Heart left ventricle (tissue), 16 donors: ENCODE measurements around the gene FAM200A. TPM values are rescaled to one million over a fixed set of nuclear protein-coding genes. Genes with fewer than 3 reads are reported as not detected.
A peak's percentile ranks its signal among the peaks of the same experiment; 100 is the strongest.

Experiments used
- ATAC-seq, 4 donors: fragments of 200-7000 bp; cut with Tn5 transposase; one replicate each; pipeline ENCODE4 v1.9.1; 2020 to 2022; ENCODE audit warnings: moderate library complexity in 4 of 4, mild to moderate bottlenecking in 3 of 4, moderate number of reproducible peaks in 1 of 4
- DNase-seq, 5 donors: peaks; one replicate each; pipeline ENCODE4 v3.0.0-alpha.2; 2020
- H3K27ac ChIP-seq, 12 donors: fragments of 200-600 bp; sonication (generic) in 4 of 12; one replicate each; pipeline versions ENCODE4 v1.5.0 to v1.8.0; 2016 to 2022; ENCODE audit warnings: mild to moderate bottlenecking in 2 of 12
- H3K27me3 ChIP-seq, 9 donors: fragments of 200-600 bp; sonication (generic) in 2 of 9; one replicate each; pipeline versions ENCODE4 v1.5.1 to v1.8.0; 2016 to 2022; ENCODE audit warnings: mild to moderate bottlenecking in 3 of 9
- H3K36me3 ChIP-seq, 9 donors: fragments of 200-600 bp; sonication (generic) in 2 of 9; one replicate each; pipeline versions ENCODE4 v1.5.0 to v1.8.0; 2018 to 2022; ENCODE audit warnings: mild to moderate bottlenecking in 2 of 9
- H3K4me1 ChIP-seq, 12 donors: fragments of 200-600 bp; sonication (generic) in 4 of 12; one replicate each; pipeline versions ENCODE4 v1.5.0 to v1.8.0; 2016 to 2022; ENCODE audit warnings: mild to moderate bottlenecking in 3 of 12
- H3K4me3 ChIP-seq, 12 donors: fragments of 200-600 bp; sonication (generic) in 4 of 12; one replicate each; pipeline versions ENCODE4 v1.5.0 to v1.8.0; 2017 to 2022; ENCODE audit warnings: mild to moderate bottlenecking in 9 of 12, moderate library complexity in 4 of 12
- H3K9me3 ChIP-seq, 12 donors: fragments of 200-600 bp; sonication (generic) in 4 of 12; one replicate each; pipeline versions ENCODE4 v1.5.0 to v1.8.0; 2016 to 2022; ENCODE audit warnings: mild to moderate bottlenecking in 1 of 12
- POLR2A ChIP-seq, 2 donors: fragments of 450-650 bp; IDR thresholded peaks; one replicate each; pipeline ENCODE4 v1.6.1; 2017; ENCODE audit warnings: antibody characterized with exemption in 2 of 2, mild to moderate bottlenecking in 2 of 2, moderate library complexity in 2 of 2
- WGBS, 4 donors: extraction: QIAGEN DNeasy Blood & Tissue Kit in 2 of 4; methylation state at CpG; one replicate each; pipeline versions ENCODE4 v1.1.5 to v1.1.7; 2013 to 2018; 5-methylcytosine and 5-hydroxymethylcytosine counted together
- intact Hi-C, 10 donors: fragments of 100-400 bp; cut with DNase I; formaldehyde crosslinking; loops; one replicate each; pipeline versions ENCODE4 v1.11.1 to v1.14.2; 2022
- polyA plus RNA-seq, 2 donors: library from polyadenylated mRNA; stranded (reverse); fragments of 200-250 nt; gene quantifications; one replicate each; pipeline ENCODE4 v1.2.3, GENCODE V29; 2013
- total RNA-seq, 9 donors: library from RNA; depleted of rRNA in 2 of 9; stranded (reverse); fragments of >200 nt in 2 of 9; fragmentation: NEBNext Ultra II Directional in 3 of 9; extraction: Animal tissue kit (Norgen Biotek cat#: 25700) in 3 of 9; gene quantifications; one replicate each; pipeline versions ENCODE4 v1.1.0 to v1.2.4, GENCODE V29; 2016 to 2023
- TF ChIP-seq, protein P1 (sequence below), 12 donors: fragments of 200-600 bp; sonication (generic) in 4 of 12; IDR thresholded peaks; one replicate each; pipeline versions ENCODE4 v1.5.0 to v1.8.0; 2018 to 2022; ENCODE audit warnings: antibody characterized with exemption in 12 of 12, mild to moderate bottlenecking in 5 of 12
- donor health status: ischemic (EF 13 %, LVEDD 7.1; RV severe dilation, severe dysfunction).
- donor health status: healthy with polysubstance abuse.
- donor health status: DM: no; HTN: yes; CAD: no.
- donor health status: DM: no; HTN: no; CAD: no.
- donor health status: ischemic (EF 25% LVEDD 6.9; RV normal size, moderate dysfunction).
- donor health status: ischemic (EF 25% LVEDD 5.7; RV mildly dilated, moderate dysfunction).
- donor health status: healthy.
- donor health status: DM: yes; HTN: yes; CAD: no.
- donor health status: ischemic (EF 35%, LVEDD 5.7; RV mildly dilated, moderate dysfunction).
- donor health status: nonischemic (EF 11% LVEDD 7.7; RV severe dilation, severe dysfunction).
- donor health status: DM: yes; HTN: yes; CAD: no.
- donor health status: PGD.
- donor health status: ischemic (EF 29% LVEDD 5.4; RV normal size, mild dysfunction).
- donor health status: nonischemic (EF 23%, LVEDD 6.1; RV moderate dilation, normal function).

The FAM200A gene
- total and polyA plus RNA-seq, 11 donors, result 4.7 to 7.1 (median 5.3) TPM

DNA sequence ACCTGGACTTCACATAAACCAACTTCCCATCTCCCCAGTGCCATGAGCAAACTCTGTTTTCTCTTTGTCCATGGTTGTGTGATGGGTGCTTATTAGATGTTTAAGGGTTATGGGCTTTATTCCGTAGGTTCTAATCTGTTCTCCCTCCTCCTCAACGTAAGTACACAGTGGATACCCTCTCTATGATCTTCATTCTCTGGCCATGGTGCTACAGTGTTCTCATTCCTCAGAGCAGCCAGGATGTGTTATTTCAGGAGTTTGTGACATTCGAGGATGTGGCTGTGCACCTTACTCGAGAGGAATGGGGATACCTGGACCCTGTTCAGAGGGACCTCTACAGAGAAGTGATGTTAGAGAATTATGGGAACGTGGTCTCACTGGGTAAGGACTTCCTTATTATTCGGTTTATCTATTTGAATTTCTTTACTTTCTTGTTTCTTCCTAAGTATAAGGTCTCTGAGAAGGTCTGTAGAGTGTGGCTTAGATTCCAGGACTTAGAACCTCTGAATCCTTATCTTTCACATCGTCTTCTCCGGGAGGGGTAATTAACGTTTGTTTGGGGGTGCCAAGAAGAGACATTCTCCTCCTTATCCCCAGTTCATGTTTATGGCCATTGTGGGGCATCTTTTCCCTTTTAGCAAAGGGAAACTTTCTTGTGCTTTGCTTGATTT lies 10.3 kb upstream of the FAM200A start:
- Histone ChIP-seq H3K4me1 (peaks cover 0 to 42% (median 19%) of the 10 kb centered on the region in 12 donors), H3K4me3 (no peak overlapping the region), H3K36me3 (peaks cover 0 to 73% (median 69%) of the 10 kb centered on the region in 9 donors), H3K27ac (peak overlapping the region in 1 of 12 donors; percentile 45), H3K9me3 (no peaks in the 10 kb centered on the region), H3K27me3 (no peaks in the 10 kb centered on the region)
- ATAC-seq (no peak), DNase-seq (no peak)
- intact Hi-C loops, result no loop called here
- WGBS, 4 donors, result 75 to 83% (median 82%) methylated on average over 9 of the region's 9 CpGs
- TF ChIP-seq, protein P1, sequence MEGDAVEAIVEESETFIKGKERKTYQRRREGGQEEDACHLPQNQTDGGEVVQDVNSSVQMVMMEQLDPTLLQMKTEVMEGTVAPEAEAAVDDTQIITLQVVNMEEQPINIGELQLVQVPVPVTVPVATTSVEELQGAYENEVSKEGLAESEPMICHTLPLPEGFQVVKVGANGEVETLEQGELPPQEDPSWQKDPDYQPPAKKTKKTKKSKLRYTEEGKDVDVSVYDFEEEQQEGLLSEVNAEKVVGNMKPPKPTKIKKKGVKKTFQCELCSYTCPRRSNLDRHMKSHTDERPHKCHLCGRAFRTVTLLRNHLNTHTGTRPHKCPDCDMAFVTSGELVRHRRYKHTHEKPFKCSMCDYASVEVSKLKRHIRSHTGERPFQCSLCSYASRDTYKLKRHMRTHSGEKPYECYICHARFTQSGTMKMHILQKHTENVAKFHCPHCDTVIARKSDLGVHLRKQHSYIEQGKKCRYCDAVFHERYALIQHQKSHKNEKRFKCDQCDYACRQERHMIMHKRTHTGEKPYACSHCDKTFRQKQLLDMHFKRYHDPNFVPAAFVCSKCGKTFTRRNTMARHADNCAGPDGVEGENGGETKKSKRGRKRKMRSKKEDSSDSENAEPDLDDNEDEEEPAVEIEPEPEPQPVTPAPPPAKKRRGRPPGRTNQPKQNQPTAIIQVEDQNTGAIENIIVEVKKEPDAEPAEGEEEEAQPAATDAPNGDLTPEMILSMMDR (IDR thresholded peaks at IDR 0.05), result no peak
- no peak for TF ChIP-seq POLR2A (IDR thresholded peaks at IDR 0.05)

DNA sequence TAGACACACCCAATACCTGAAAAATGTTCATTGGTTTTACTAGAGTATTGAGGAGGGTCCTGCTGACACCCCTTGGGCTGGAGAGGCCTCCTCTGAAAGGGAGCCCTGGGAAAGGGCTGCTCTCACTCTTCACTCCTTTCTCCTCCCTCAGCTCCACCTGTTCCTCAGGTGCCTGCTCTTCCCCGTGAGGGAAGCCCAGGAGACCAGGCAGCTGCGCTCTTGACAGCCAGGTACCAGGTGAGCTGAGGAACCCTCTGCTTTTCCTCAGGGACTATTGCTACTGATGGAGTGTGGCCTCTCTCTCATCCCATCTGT lies 9.8 kb upstream of the FAM200A start:
- WGBS, 4 donors, result 87 to 100% (median 96%) methylated on average over 2 of the region's 2 CpGs
- peaks cover 0 to 48% (median 23%) of the 10 kb centered on the region in 12 donors for H3K4me1 ChIP-seq
- intact Hi-C loops, result no loop called here
- peaks cover 0 to 73% (median 64%) of the 10 kb centered on the region in 9 donors for H3K36me3 ChIP-seq
- ATAC-seq, result no peak
- DNase-seq, result no peak
- no peaks in the 10 kb centered on the region for H3K9me3 ChIP-seq
- no peak overlapping the region for H3K27ac ChIP-seq
- no peaks in the 10 kb centered on the region for H3K27me3 ChIP-seq
- TF ChIP-seq, protein P1 (IDR thresholded peaks at IDR 0.05), result no peak
- TF ChIP-seq POLR2A (IDR thresholded peaks at IDR 0.05), result no peak
- no peak overlapping the region for H3K4me3 ChIP-seq

DNA sequence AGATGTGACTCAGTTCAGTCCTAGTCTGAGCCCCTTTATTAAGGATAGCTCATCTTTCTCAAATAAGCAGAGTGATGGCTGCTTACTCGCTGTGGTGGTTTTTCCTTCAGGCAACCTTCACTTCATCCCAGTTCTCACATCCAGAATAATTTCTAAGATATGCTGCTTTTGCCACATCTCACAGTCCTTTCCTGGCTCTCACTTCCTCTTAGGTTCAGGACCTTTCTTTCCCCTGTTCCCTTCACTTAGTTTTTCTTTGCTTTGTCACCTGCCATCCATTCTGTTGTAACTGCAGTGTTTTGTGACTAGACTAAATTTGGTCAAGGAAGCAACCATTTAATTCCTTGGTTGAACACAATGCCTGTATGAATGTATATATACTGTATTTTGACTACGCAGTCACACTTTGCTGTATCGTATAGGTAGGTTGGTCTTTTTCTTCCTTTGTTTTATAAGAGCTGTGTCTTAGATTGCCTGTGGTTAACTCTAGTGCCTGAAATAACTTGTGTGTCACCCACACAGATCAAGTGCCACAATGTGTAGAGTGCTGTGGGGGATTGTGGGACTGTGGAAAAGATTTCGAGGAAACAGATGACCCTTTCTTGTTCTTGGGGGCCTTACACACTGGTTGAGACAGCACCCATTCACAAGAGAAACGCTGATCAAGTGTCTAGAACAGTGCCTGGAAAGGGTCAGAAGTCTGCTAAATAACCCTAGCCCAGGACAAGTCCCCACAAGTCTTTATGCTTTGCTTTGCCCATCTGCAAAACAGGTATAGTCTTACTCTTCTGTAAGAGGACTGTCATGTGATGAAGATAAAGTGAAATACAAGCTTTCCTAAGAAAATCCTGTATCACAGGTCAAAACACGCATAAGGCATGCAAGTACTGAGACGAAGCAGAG lies 9.2 kb upstream of the FAM200A start:
- Histone ChIP-seq H3K9me3 (no peaks in the 10 kb centered on the region), H3K27ac (no peak overlapping the region), H3K4me1 (peaks cover 0 to 48% (median 23%) of the 10 kb centered on the region in 12 donors), H3K36me3 (peaks cover 0 to 72% (median 63%) of the 10 kb centered on the region in 9 donors), H3K27me3 (no peaks in the 10 kb centered on the region), H3K4me3 (no peak overlapping the region)
- TF ChIP-seq POLR2A (IDR thresholded peaks at IDR 0.05), result no peak
- TF ChIP-seq, protein P1 (IDR thresholded peaks at IDR 0.05), result no peak
- intact Hi-C loops, result no loop called here
- ATAC-seq (no peak), DNase-seq (no peak)
- WGBS, 4 donors, result 89 to 92% (median 92%) methylated on average over 7 of the region's 7 CpGs
